ENCODE measurements around the gene TBX2. TPM values are rescaled to one million over a fixed set of nuclear protein-coding genes. Genes with fewer than 3 reads are reported as not detected.
"Not testable (repeated sequence)": the region's sequence is repeated elsewhere in the genome, so short reads cannot be mapped to it uniquely, and the experiment has no call there.

TBX2 gene
- total RNA-seq, 2 donors from 2014 or later, result 0.07 TPM; not detected in 1

- Mint-ChIP-seq H3K4me3 (no peak overlapping the region), H3K36me3 (ENCODE audit: low read depth) (no peaks in the 10 kb centered on the region)
- TF ChIP-seq CTCF (conservative IDR thresholded peaks at IDR 0.05), result no peak
These were observed 29.6 kb downstream of the TBX2 start for GRCh38 chr17:61429274-61429673.

GRCh38 chr17:61429831-61430230, 30.2 kb downstream of the TBX2 start:
- not testable (repeated sequence) for H3K36me3 ChIP-seq (ENCODE audit: control insufficient read depth, insufficient read depth, low read length); H3K4me1 ChIP-seq (ENCODE audit: control insufficient read depth, insufficient read depth, low read length); H3K9me3 Mint-ChIP-seq; H3K27ac Mint-ChIP-seq; H3K4me3 Mint-ChIP-seq; H3K4me1 Mint-ChIP-seq; H3K27ac ChIP-seq (ENCODE audit: low read depth, low read length); DNase-seq; H3K9me3 ChIP-seq (ENCODE audit: control insufficient read depth, low read length); H3K27me3 ChIP-seq (ENCODE audit: control insufficient read depth, insufficient read depth, low read length, poor library complexity, severe bottlenecking); H3K4me3 ChIP-seq (ENCODE audit: low read length); H3K36me3 Mint-ChIP-seq (ENCODE audit: low read depth); H3K9ac ChIP-seq (ENCODE audit: extremely low read depth, low read length, poor library complexity, severe bottlenecking)
- peaks cover 19% of the 10 kb centered on the region for H3K27me3 Mint-ChIP-seq (ENCODE audit: insufficient read depth)
- WGBS, 2 experiments (ENCODE audit: insufficient coverage in 1 of 2, insufficient read length in 1 of 2), result 93 to 96% methylated on average over 5 to 6 of the region's 6 CpGs

More at GRCh38 chr17:61429274-61429673, 29.6 kb downstream of the TBX2 start:
- Histone ChIP-seq H3K27ac (ENCODE audit: low read depth, low read length) (no peak overlapping the region), H3K4me3 (ENCODE audit: low read length) (no peak overlapping the region), H3K9ac (ENCODE audit: extremely low read depth, low read length, poor library complexity, severe bottlenecking) (no peak overlapping the region), H3K27me3 (ENCODE audit: control insufficient read depth, insufficient read depth, low read length, poor library complexity, severe bottlenecking) (peaks cover 3% of the 10 kb centered on the region), H3K9me3 (ENCODE audit: control insufficient read depth, low read length) (no peaks in the 10 kb centered on the region), H3K36me3 (ENCODE audit: control insufficient read depth, insufficient read depth, low read length) (no peaks in the 10 kb centered on the region), H3K4me1 (ENCODE audit: control insufficient read depth, insufficient read depth, low read length) (no peaks in the 10 kb centered on the region)
- Mint-ChIP-seq H3K27ac (no peak overlapping the region), H3K9me3 (no peaks in the 10 kb centered on the region), H3K4me1 (no peaks in the 10 kb centered on the region), H3K27me3 (ENCODE audit: insufficient read depth) (peaks cover 19% of the 10 kb centered on the region)
- DNase-seq, result no peak
- WGBS, 2 experiments (ENCODE audit: insufficient coverage in 1 of 2, insufficient read length in 1 of 2), result 85 to 86% methylated on average over 1 of the region's 1 CpG

- H3K27ac ChIP-seq (ENCODE audit: low read depth, low read length), result no peak overlapping the region
- peak; percentile 29 for DNase-seq
- H3K27ac Mint-ChIP-seq, result no peak overlapping the region
- peaks cover 25% of the 10 kb centered on the region for H3K27me3 Mint-ChIP-seq (ENCODE audit: insufficient read depth)
- no peaks in the 10 kb centered on the region for H3K4me1 ChIP-seq (ENCODE audit: control insufficient read depth, insufficient read depth, low read length)
- WGBS, 2 experiments (ENCODE audit: insufficient coverage in 1 of 2, insufficient read length in 1 of 2), result 87 to 88% methylated on average over 4 of the region's 4 CpGs
- H3K4me3 ChIP-seq (ENCODE audit: low read length), result no peak overlapping the region
- H3K27me3 ChIP-seq (ENCODE audit: control insufficient read depth, insufficient read depth, low read length, poor library complexity, severe bottlenecking), result no peaks in the 10 kb centered on the region
- no peaks in the 10 kb centered on the region for H3K9me3 ChIP-seq (ENCODE audit: control insufficient read depth, low read length)
- no peak overlapping the region for H3K9ac ChIP-seq (ENCODE audit: extremely low read depth, low read length, poor library complexity, severe bottlenecking)
- no peak overlapping the region for H3K4me3 Mint-ChIP-seq
- H3K4me1 Mint-ChIP-seq, result no peaks in the 10 kb centered on the region
- H3K36me3 ChIP-seq (ENCODE audit: control insufficient read depth, insufficient read depth, low read length), result no peaks in the 10 kb centered on the region
- no peaks in the 10 kb centered on the region for H3K9me3 Mint-ChIP-seq
- no peak for TF ChIP-seq CTCF (conservative IDR thresholded peaks at IDR 0.05)
- H3K36me3 Mint-ChIP-seq (ENCODE audit: low read depth), result no peaks in the 10 kb centered on the region
These were observed 32.1 kb downstream of the TBX2 start for GRCh38 chr17:61431594-61432311.

GRCh38 chr17:61436273-61436672, 36.6 kb downstream of the TBX2 start:
- Histone ChIP-seq H3K9me3 (ENCODE audit: control insufficient read depth, low read length) (peaks cover 4% of the 10 kb centered on the region), H3K4me1 (ENCODE audit: control insufficient read depth, insufficient read depth, low read length) (no peaks in the 10 kb centered on the region), H3K27ac (ENCODE audit: low read depth, low read length) (no peak overlapping the region), H3K9ac (ENCODE audit: extremely low read depth, low read length, poor library complexity, severe bottlenecking) (no peak overlapping the region), H3K4me3 (ENCODE audit: low read length) (no peak overlapping the region), H3K36me3 (ENCODE audit: control insufficient read depth, insufficient read depth, low read length) (no peaks in the 10 kb centered on the region), H3K27me3 (ENCODE audit: control insufficient read depth, insufficient read depth, low read length, poor library complexity, severe bottlenecking) (peaks cover 14% of the 10 kb centered on the region)
- Mint-ChIP-seq H3K27ac (no peak overlapping the region), H3K27me3 (ENCODE audit: insufficient read depth) (peaks cover 33% of the 10 kb centered on the region), H3K4me3 (no peak overlapping the region), H3K36me3 (ENCODE audit: low read depth) (no peaks in the 10 kb centered on the region), H3K9me3 (peaks cover 1% of the 10 kb centered on the region), H3K4me1 (no peaks in the 10 kb centered on the region)
- DNase-seq, result no peak
- no peak for TF ChIP-seq CTCF (conservative IDR thresholded peaks at IDR 0.05)
